Activated naive CD8-positive, alpha-beta T cell treated with anti-CD3 and anti-CD28 coated beads, Interleukin-2, amount 10 ng/mL, durations not matched to agents 7 days and 5 days (primary cell): ENCODE data around the gene UTRN. TPM values are rescaled to one million over a fixed set of nuclear protein-coding genes. Genes with fewer than 3 reads are reported as not detected.

Experiments
- ATAC-seq: fragments of 150-1000 bp; cut with Tn5 transposase; one replicate; pipeline ENCODE4 v1.10.0; 2021; ENCODE audit warnings: low read depth, moderate library complexity
- POLR2A ChIA-PET: fragments of 350-600 bp; sonication (Branson Sonifier 250); formaldehyde crosslinking; loops from one replicate; lab custom pipeline; 2021; ENCODE audit warnings: antibody characterized with exemption; lab: Charles Lee
- DNase-seq: peaks from one replicate; pipeline ENCODE4 v3.0.0; 2021
- H3K27ac Mint-ChIP-seq: one replicate; pipeline ENCODE4 v1.8.0; 2022; ENCODE audit warnings: mild to moderate bottlenecking, mixed read lengths
- H3K27me3 Mint-ChIP-seq: one replicate; pipeline ENCODE4 v1.8.0; 2022; ENCODE audit warnings: mild to moderate bottlenecking, moderate library complexity, mixed read lengths
- H3K36me3 Mint-ChIP-seq: one replicate; pipeline ENCODE4 v1.8.0; 2021; ENCODE audit warnings: mild to moderate bottlenecking, mixed read lengths
- H3K4me1 Mint-ChIP-seq: one replicate; pipeline ENCODE4 v1.8.0; 2021; ENCODE audit warnings: mixed read lengths
- H3K4me3 Mint-ChIP-seq: one replicate; pipeline ENCODE4 v1.8.0; 2022; ENCODE audit warnings: mild to moderate bottlenecking, moderate library complexity, mixed read lengths
- H3K9me3 Mint-ChIP-seq: one replicate; pipeline ENCODE4 v1.8.0; 2021; ENCODE audit warnings: mixed read lengths
- total RNA-seq, 2 experiments: library from RNA; stranded (reverse); gene quantifications; one replicate each; pipeline ENCODE4 v1.2.3, GENCODE V29; 2021

UTRN gene
- total RNA-seq, 2 experiments from 2014 or later, result 179 to 199 TPM

GRCh38 chr6:144266091-144266649 is 19.0 kb upstream of the UTRN start:
- no peak overlapping the region for H3K27ac Mint-ChIP-seq
- H3K4me1 Mint-ChIP-seq, result no peaks in the 10 kb centered on the region
- no peaks in the 10 kb centered on the region for H3K27me3 Mint-ChIP-seq
- POLR2A ChIA-PET, result no interaction called here
- H3K9me3 Mint-ChIP-seq, result peaks cover 1% of the 10 kb centered on the region
- peaks cover 2% of the 10 kb centered on the region for H3K36me3 Mint-ChIP-seq
- DNase-seq (no peak), ATAC-seq (no peak)
- no peak overlapping the region for H3K4me3 Mint-ChIP-seq

GRCh38 chr6:144268794-144269349 is 16.3 kb upstream of the UTRN start:
- no peak overlapping the region for H3K4me3 Mint-ChIP-seq
- DNase-seq, result no peak
- no peaks in the 10 kb centered on the region for H3K27me3 Mint-ChIP-seq
- H3K4me1 Mint-ChIP-seq, result no peaks in the 10 kb centered on the region
- H3K9me3 Mint-ChIP-seq, result peaks cover 1% of the 10 kb centered on the region
- H3K27ac Mint-ChIP-seq, result no peak overlapping the region
- H3K36me3 Mint-ChIP-seq, result peaks cover 2% of the 10 kb centered on the region
- POLR2A ChIA-PET, result no interaction called here
- ATAC-seq, result no peak

DNA sequence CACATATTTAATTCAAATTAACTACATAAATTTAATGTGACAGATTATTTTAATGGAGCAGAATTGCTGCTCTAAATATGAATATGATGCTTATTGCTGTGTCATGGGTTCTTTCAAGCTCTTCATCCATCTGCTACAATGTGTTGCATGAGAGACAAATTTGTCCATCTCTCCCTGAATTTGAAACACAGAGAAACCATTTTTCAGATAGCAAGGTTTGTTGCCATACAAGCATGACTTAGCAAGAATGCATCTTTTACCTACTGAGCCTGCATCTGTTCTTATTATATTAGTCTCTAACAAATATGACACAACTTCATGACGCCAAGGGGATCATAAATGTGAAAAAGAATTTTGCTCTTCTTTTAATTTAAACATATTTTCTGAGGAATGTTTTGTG is 8.0 kb upstream of the UTRN start:
- no peak overlapping the region for H3K27ac Mint-ChIP-seq
- POLR2A ChIA-PET, result no interaction called here
- H3K4me1 Mint-ChIP-seq, result peaks cover 8% of the 10 kb centered on the region
- DNase-seq, result no peak
- no peak overlapping the region for H3K4me3 Mint-ChIP-seq
- H3K9me3 Mint-ChIP-seq, result no peaks in the 10 kb centered on the region
- ATAC-seq, result no peak
- no peaks in the 10 kb centered on the region for H3K36me3 Mint-ChIP-seq
- H3K27me3 Mint-ChIP-seq, result peaks cover 1% of the 10 kb centered on the region

- no peak overlapping the region for H3K4me3 Mint-ChIP-seq
- DNase-seq (no peak), ATAC-seq (no peak)
- H3K9me3 Mint-ChIP-seq, result no peaks in the 10 kb centered on the region
- POLR2A ChIA-PET, result no interaction called here
- no peaks in the 10 kb centered on the region for H3K36me3 Mint-ChIP-seq
- peaks cover 1% of the 10 kb centered on the region for H3K27me3 Mint-ChIP-seq
- no peak overlapping the region for H3K27ac Mint-ChIP-seq
- H3K4me1 Mint-ChIP-seq, result peaks cover 9% of the 10 kb centered on the region
These were observed 7.4 kb upstream of the UTRN start for GRCh38 chr6:144277605-144278227.

- no peak overlapping the region for H3K27ac Mint-ChIP-seq
- H3K27me3 Mint-ChIP-seq, result peaks cover 1% of the 10 kb centered on the region
- H3K9me3 Mint-ChIP-seq, result no peaks in the 10 kb centered on the region
- POLR2A ChIA-PET, result no interaction called here
- no peak for DNase-seq
- H3K4me3 Mint-ChIP-seq, result no peak overlapping the region
- H3K4me1 Mint-ChIP-seq, result peaks cover 11% of the 10 kb centered on the region
- ATAC-seq, result no peak
- H3K36me3 Mint-ChIP-seq, result no peaks in the 10 kb centered on the region
These were observed 6.3 kb upstream of the UTRN start for GRCh38 chr6:144278659-144279314.

DNA sequence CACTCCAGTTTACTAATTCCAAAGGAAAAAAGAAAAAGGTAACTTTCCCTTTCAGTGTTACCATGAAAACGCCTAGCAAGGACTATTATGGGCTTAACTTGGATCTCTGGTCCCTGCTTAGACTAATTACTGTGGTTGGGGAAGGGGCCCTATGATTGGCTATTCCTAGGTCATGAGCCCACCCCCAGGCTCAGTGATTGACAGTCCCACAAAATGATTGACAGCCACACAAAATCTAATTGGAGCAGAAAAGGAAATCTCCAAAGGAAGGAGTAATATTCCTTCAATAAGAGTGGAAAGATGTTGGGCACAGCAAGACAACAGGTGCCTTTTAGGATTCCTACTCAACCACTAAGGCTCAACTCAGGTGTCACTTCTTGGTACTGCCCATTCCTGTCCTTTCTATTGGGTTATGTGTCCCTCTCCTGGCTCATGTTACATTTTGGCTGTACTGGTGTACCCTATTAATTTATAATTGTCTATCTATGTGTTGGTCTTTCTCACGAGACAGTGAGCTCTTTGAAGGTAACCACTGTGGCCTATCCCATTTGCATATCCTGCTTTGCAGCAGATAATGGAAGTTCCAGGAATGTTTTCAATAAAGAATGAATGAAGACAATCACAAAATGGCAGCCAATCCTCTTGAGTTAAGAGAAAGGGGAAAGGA is 5.5 kb upstream of the UTRN start:
- peaks cover 18% of the 10 kb centered on the region for H3K4me1 Mint-ChIP-seq
- H3K4me3 Mint-ChIP-seq, result no peak overlapping the region
- no peaks in the 10 kb centered on the region for H3K36me3 Mint-ChIP-seq
- no peak overlapping the region for H3K27ac Mint-ChIP-seq
- ATAC-seq (no peak), DNase-seq (no peak)
- POLR2A ChIA-PET, result no interaction called here
- no peaks in the 10 kb centered on the region for H3K9me3 Mint-ChIP-seq
- peaks cover 1% of the 10 kb centered on the region for H3K27me3 Mint-ChIP-seq

- DNase-seq, result no peak
- peaks cover 3% of the 10 kb centered on the region for H3K27me3 Mint-ChIP-seq
- H3K27ac Mint-ChIP-seq, result no peak overlapping the region
- no peaks in the 10 kb centered on the region for H3K9me3 Mint-ChIP-seq
- H3K4me1 Mint-ChIP-seq, result peaks cover 28% of the 10 kb centered on the region
- H3K4me3 Mint-ChIP-seq, result peak overlapping the region; percentile 95
- H3K36me3 Mint-ChIP-seq, result peaks cover 3% of the 10 kb centered on the region
- no peak for ATAC-seq
- POLR2A ChIA-PET, result interaction anchor here (0.6 kb wide), 1 partner anchor 1532 kb away, joined by 3 read pairs; no protein-coding TSS in a partner anchor
These were observed 1.3 kb upstream of the UTRN start for GRCh38 chr6:144283646-144284477.

GRCh38 chr6:144284478-144284782 is 705 bp upstream of the UTRN start:
- Mint-ChIP-seq H3K36me3 (peaks cover 3% of the 10 kb centered on the region), H3K27ac (peak overlapping the region; percentile 27), H3K9me3 (no peaks in the 10 kb centered on the region), H3K4me1 (peaks cover 28% of the 10 kb centered on the region), H3K4me3 (peak overlapping the region; percentile 95), H3K27me3 (peaks cover 3% of the 10 kb centered on the region)
- DNase-seq (no peak), ATAC-seq (no peak)
- POLR2A ChIA-PET, result interaction anchor here (0.6 kb wide), 1 partner anchor 1532 kb away, joined by 3 read pairs; no protein-coding TSS in a partner anchor

GRCh38 chr6:144285548-144285797 is 338 bp downstream of the UTRN start:
- ATAC-seq (no peak), DNase-seq (no peak)
- POLR2A ChIA-PET, result interaction anchor here (0.9 to 1.8 kb wide), 4 partner anchors 20 to 221 kb away, joined by 4 to 11 read pairs (median 6); no protein-coding TSS in a partner anchor
- Mint-ChIP-seq H3K9me3 (no peaks in the 10 kb centered on the region), H3K4me1 (peaks cover 25% of the 10 kb centered on the region), H3K4me3 (peak overlapping the region; percentile 95), H3K27ac (peak overlapping the region; percentile 89), H3K27me3 (peaks cover 3% of the 10 kb centered on the region), H3K36me3 (peaks cover 7% of the 10 kb centered on the region)

DNA sequence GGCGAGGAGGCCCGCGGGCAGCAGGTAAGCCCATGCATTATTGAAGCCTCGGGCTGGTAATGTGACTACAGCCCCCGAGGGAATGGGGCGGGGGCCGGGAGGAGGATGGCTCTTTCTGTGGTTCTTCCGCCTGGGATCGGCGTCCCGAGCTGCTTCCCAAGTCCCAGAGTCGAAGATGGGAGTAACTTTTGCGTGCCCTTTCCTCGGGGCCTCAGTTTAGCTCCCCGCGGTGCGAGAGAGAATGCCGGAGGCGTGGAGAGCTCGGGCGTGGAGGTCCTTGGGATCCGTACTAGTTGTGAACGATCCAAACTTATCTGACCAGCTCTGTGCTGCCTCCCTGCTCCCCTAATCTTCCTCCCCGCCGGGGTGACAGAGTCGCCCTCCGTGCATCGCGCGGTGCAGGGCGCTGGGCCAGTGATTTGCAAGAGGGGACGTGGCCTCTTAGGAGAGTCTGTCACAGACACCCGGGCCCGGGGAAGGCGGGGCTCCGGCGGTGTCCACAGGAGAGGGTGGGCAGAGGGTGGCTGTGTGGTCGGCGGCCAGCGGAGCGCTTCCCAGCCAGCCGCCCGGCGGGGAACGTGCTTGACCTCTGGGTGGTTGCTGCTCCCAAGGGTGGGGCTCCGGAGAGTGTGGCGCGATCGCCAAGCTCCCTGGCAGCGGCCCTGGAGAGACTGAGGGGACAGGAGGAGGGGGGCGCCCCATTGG is 815 bp downstream of the UTRN start:
- ATAC-seq (peak; percentile 66), DNase-seq (peak; percentile 72)
- Mint-ChIP-seq H3K9me3 (no peaks in the 10 kb centered on the region), H3K27me3 (peaks cover 3% of the 10 kb centered on the region), H3K27ac (peak overlapping the region; percentile 89), H3K36me3 (peaks cover 9% of the 10 kb centered on the region), H3K4me1 (peaks cover 26% of the 10 kb centered on the region), H3K4me3 (peak overlapping the region; percentile 95)
- POLR2A ChIA-PET, result interaction anchor here (0.9 to 1.8 kb wide), 6 partner anchors 20 to 221 kb away, joined by 4 to 11 read pairs (median 6); no protein-coding TSS in a partner anchor

GRCh38 chr6:144286503-144287393 is 1.6 kb downstream of the UTRN start:
- Mint-ChIP-seq H3K36me3 (peaks cover 13% of the 10 kb centered on the region), H3K27me3 (peaks cover 3% of the 10 kb centered on the region), H3K4me3 (peak overlapping the region; percentile 95), H3K4me1 (peaks cover 31% of the 10 kb centered on the region), H3K27ac (no peak overlapping the region), H3K9me3 (no peaks in the 10 kb centered on the region)
- ATAC-seq (no peak), DNase-seq (peak; percentile 40)
- POLR2A ChIA-PET, result interaction anchor here (0.9 to 1.8 kb wide), 6 partner anchors 19 to 222 kb away, joined by 4 to 11 read pairs (median 6); no protein-coding TSS in a partner anchor
